Tibial artery (tissue), 4 donors: ENCODE data around the gene STARD13.

Source experiments
- DNase-seq, 2 donors: peaks; one replicate each; pipeline ENCODE4 v3.0.0-alpha.2; 2019
- H3K27ac ChIP-seq, 2 donors: fragments of 200-600 bp; sonication (generic) in 1 of 2; 1 replicate in 1 of 2; 2 replicates in 1 of 2; pipeline ENCODE4 v1.5.1; 2018 to 2019; ENCODE audit warnings: mild to moderate bottlenecking in 1 of 2
- H3K27me3 ChIP-seq, 2 donors: fragments of 200-600 bp; sonication (generic) in 1 of 2; one replicate each; pipeline versions ENCODE4 v1.5.1 to v1.6.0; 2016 to 2019
- H3K36me3 ChIP-seq, 3 donors: fragments of 200-600 bp; sonication (generic) in 2 of 3; one replicate each; pipeline ENCODE4 v1.5.1; 2016 to 2019; ENCODE audit warnings: mild to moderate bottlenecking in 2 of 3
- H3K4me1 ChIP-seq, 4 donors: fragments of 200-600 bp; sonication (generic) in 2 of 4; 1 replicate in 3 of 4; 2 replicates in 1 of 4; pipeline ENCODE4 v1.5.1; 2016 to 2019
- H3K4me3 ChIP-seq, 2 donors: fragments of 200-600 bp; sonication (generic) in 1 of 2; 1 replicate in 1 of 2; 2 replicates in 1 of 2; pipeline ENCODE4 v1.5.1; 2018 to 2019; ENCODE audit warnings: mild to moderate bottlenecking in 2 of 2
- H3K9me3 ChIP-seq, 3 donors: fragments of 200-600 bp; sonication (generic) in 1 of 3; one replicate each; pipeline ENCODE4 v1.5.1; 2016 to 2019
- CTCF ChIP-seq, 2 experiments: fragments of 200-600 bp in 1 of 2; fragments of 450-650 bp in 1 of 2; IDR thresholded peaks; one replicate each; pipeline ENCODE4 v1.5.1; 2017 to 2019; ENCODE audit warnings: antibody characterized with exemption in 2 of 2, mild to moderate bottlenecking in 1 of 2, moderate library complexity in 1 of 2
- intact Hi-C: fragments of 100-400 bp; cut with DNase I; formaldehyde crosslinking; loops from one replicate; pipeline ENCODE4 v1.15.0; 2023; ENCODE audit warnings: low total_unique reads

Gene STARD13

GRCh38 chr13:33138441-33138840 is 147.1 kb downstream of the STARD13 start:
- Histone ChIP-seq H3K36me3 (peaks cover 0 to 22% (median 22%) of the 10 kb centered on the region in 3 donors), H3K4me1 (peaks cover 0 to 49% (median 26%) of the 10 kb centered on the region in 4 donors), H3K27ac (peak overlapping the region; percentile 24 to 46), H3K27me3 (no peaks in the 10 kb centered on the region), H3K9me3 (no peaks in the 10 kb centered on the region), H3K4me3 (no peak overlapping the region)
- no peak for TF ChIP-seq CTCF (IDR thresholded peaks at IDR 0.05)
- intact Hi-C loops: no loop called here
- no peak for DNase-seq

GRCh38 chr13:33137721-33138120 is 147.8 kb downstream of the STARD13 start:
- Histone ChIP-seq H3K27ac (peak overlapping the region; percentile 24 to 46), H3K27me3 (no peaks in the 10 kb centered on the region), H3K9me3 (no peaks in the 10 kb centered on the region), H3K4me1 (peaks cover 0 to 56% (median 31%) of the 10 kb centered on the region in 4 donors), H3K4me3 (no peak overlapping the region), H3K36me3 (peaks cover 0 to 22% (median 22%) of the 10 kb centered on the region in 3 donors)
- intact Hi-C loops: no loop called here
- TF ChIP-seq CTCF (IDR thresholded peaks at IDR 0.05): no peak
- no peak for DNase-seq

GRCh38 chr13:33135097-33135496 is 150.5 kb downstream of the STARD13 start:
- no peak for TF ChIP-seq CTCF (IDR thresholded peaks at IDR 0.05)
- H3K9me3 ChIP-seq: no peaks in the 10 kb centered on the region
- intact Hi-C loops: no loop called here
- H3K4me1 ChIP-seq: peaks cover 0 to 62% (median 33%) of the 10 kb centered on the region in 4 donors
- H3K27me3 ChIP-seq: no peaks in the 10 kb centered on the region
- H3K36me3 ChIP-seq: peaks cover 0 to 17% (median 6%) of the 10 kb centered on the region in 3 donors
- no peak overlapping the region for H3K4me3 ChIP-seq
- DNase-seq: no peak
- peak overlapping the region in 1 of 2 donors; percentile 24 for H3K27ac ChIP-seq

GRCh38 chr13:33134213-33134612 is 151.3 kb downstream of the STARD13 start:
- intact Hi-C loops: no loop called here
- Histone ChIP-seq H3K36me3 (peaks cover 7 to 26% (median 14%) of the 10 kb centered on the region in 3 donors), H3K27ac (peak overlapping the region; percentile 2 to 24), H3K4me1 (peaks cover 0 to 53% (median 29%) of the 10 kb centered on the region in 4 donors), H3K4me3 (no peak overlapping the region), H3K9me3 (no peaks in the 10 kb centered on the region), H3K27me3 (no peaks in the 10 kb centered on the region)
- TF ChIP-seq CTCF (IDR thresholded peaks at IDR 0.05): no peak
- no peak for DNase-seq

- no peak for TF ChIP-seq CTCF (IDR thresholded peaks at IDR 0.05)
- Histone ChIP-seq H3K9me3 (no peaks in the 10 kb centered on the region), H3K4me3 (no peak overlapping the region), H3K27me3 (no peaks in the 10 kb centered on the region), H3K4me1 (peaks cover 0 to 45% (median 18%) of the 10 kb centered on the region in 4 donors), H3K36me3 (peaks cover 17 to 36% (median 19%) of the 10 kb centered on the region in 3 donors), H3K27ac (peak overlapping the region; percentile 66 to 69)
- intact Hi-C loops: no loop called here
- DNase-seq: no peak
These were observed 152.7 kb downstream of the STARD13 start for GRCh38 chr13:33132644-33133440.
